Central memory CD4-positive, alpha-beta T cell (primary cell): ENCODE data around the gene SCGB3A1.

Source experiments
- DNase-seq: peaks from one replicate; pipeline ENCODE4 v3.0.0; 2022

Gene SCGB3A1

DNA sequence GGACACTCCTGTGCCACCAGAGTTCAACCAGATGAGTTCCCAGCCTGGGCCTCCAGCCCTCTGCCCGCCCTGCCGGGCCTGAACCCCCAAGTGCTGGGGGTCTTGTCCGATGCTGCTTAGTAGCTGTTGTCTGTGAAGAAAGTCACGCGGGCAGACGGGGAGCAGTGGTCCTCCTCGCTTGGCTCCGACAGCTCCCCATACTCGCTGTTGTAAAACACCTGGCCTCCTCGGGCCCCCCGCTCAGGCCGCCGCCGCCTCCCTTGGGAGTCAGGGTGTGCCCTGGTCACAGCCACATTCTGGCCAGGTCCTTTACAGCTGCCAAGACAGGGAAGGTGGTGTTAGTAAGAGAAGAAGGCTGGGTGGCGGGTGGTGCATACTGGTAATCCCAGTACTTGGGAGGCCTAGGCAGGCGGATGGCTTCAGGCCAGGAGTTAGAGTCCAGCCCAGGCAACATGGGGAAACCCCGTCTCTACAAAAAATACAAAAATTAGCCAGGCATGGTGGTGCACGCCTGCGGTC is 11.8 kb upstream of the SCGB3A1 start:
- DNase-seq = no peak

DNA sequence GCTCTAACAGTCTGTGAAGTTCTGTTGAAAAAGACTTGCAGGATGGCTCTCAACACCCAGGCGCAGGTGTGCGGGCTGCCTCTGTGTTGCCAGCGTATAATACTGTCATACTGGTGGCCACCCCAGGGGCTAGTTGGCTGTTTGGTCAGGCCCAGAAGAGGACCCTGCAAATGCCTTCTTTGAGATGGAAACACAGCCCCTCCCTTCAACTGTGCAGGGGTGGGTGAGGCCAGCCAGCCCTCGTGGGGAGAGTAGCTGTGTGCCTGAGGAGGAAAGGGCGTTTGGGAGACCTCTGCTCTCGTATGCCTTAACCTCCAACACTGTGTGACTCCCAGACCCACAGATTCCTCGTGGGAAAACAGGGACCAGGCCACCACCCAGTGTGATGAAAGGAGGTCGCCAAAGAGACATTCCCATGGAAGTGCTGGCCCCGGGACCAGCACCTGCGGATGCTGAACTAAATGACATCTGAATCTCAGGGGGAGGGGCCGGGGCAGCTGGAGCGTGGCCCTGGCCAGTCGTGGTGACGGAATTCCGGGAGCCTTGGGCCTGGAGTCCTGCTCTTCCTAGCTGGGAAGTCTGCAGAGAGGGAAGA is 11.3 kb upstream of the SCGB3A1 start:
- DNase-seq = no peak

DNA sequence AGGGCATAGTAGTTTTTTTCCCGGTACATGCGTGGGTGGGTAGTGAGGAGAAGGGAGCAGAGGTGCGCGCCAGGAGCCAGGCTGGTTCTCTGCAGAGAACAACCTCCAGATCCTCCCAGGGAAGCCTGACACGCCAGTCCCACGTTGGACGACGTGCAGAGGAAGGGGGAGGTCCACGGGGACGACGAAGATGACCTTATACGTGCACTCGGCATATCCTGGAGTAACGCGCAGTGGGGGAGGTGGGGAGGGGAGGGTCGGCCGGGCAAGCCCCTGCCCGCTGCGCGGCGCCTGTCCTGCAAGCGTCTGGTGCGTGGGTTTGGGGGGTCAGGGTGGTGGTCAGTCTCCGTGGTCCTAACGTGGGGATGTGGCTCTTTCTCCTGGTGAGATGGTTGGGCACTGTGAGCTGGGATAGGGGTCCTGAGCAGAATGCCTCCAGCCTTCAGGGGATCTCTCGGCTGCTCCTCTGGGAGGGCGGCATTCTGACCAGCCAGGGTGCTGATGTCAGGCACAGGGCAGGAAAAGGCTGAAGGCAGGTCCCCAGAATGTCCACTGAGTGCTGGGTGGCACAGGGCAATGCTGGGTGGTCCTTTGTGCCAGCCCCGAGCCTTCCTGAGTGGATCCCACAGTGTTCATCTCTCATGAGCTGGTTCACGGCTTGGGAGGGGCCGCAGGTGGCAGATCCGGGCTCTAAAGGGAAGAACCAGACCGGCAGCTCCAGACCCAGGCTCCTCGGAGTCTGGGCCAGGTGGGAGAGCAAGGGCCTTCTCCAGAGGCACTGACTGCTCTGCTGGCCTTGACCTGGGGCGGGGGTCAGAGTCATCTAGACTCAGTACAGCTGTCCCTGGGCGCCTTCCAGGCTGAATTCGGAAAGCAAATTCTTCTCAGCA is 10.5 kb upstream of the SCGB3A1 start:
- no peak for DNase-seq

DNA sequence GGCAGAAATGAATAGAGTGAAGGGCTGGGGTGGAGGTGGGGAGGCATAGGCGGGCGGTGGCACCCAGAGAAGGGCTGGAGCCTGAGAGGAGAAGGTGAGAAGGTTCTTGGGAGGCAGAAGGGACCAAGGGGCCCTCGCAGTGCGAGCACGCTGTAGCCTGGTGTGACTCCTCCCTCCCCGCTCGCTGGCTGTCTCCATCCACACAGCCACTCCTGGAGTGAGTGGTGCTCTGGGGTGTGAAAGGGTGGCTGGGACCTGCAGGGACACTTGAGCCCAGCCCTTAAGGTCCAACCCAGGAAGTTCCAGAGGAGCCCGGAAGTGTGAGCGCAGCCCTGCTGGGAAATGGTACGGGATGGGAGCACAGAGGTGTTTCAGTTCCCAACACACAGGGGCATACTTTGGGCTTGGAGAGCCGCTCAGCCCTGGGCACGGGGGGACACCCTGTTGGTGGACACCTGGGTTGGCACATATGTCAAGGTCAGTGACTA is 9.3 kb upstream of the SCGB3A1 start:
- no peak for DNase-seq

DNA sequence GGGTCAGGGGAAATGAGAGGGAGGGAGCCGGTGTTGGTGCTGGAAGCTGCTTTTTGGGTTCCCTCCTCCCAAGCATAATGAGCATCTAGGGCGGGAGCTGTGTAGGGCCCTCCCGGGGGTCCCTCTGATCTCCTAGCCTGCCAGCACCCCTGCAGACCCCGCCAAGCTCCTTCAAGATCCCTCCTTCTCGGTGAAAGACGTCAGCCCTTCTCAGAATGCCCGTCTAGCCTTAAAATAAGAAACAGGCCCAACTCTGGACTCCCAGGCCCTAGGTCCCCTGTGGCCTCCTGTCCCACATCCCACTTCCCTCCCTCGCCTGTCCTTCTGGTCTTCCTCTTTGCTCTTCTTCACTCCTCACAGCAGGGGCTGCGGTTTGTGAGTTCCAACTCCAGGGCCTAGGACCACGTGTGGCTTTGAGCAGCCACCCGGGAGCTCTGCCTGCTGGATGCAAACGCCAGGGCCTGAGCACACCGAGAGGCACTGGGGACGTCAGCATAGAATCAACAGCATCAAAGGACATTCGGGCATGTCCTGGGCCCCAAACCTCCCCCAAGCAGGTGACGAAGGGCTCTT is 8.8 kb upstream of the SCGB3A1 start:
- DNase-seq = no peak

DNA sequence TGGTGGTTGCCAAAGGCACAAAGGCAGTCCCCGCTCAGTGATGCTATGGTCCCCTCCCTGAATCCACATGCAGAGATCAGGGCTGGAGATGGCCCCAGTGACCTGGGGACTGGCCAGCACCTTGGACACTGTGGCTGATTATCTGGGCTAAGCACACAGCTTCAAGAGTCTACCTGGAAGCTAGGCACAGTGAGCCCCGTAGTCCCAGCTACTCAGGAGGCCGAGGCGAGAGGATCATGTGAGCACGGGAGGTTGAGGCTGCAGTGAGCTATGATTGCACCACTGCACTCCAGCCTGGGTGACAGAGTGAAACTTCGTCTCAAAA is 8.3 kb upstream of the SCGB3A1 start:
- no peak for DNase-seq

DNA sequence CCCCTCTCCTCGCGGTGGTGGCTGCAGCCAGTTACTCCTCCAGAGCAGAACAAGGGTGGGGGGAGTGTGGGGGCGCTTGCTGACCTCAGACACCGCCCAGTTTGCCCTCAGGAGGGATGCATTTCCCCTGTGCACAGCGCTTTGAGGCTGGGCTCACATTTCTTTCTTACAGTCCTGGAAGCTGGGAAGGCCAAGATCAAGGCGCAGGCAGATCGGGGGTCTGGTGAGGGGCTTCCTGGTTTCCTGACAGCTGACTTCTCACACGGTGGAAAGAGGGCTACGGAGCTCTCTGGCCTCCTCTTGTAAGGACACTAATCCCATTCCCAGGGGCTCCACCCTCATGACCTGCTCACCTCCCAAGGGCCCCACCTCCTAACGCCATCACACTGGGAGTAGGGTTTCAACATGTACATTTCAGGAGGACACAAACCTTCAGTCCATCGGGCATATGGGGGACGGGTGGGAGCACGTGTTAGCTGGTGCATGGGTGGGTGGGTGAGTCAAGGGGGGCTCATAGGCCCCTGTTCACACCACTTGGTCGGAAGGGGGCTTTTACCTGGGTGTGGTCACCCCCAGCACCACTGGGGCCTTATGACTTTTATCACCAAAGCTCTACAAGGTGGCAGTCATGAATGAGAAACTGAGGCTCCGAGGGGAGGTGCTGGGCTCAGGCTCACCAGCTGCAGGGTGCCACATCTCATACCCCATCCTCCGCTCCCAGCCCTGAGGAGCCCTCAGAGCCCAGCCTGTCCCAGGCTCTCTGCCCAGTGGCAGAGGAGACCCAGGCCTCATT is 7.7 kb upstream of the SCGB3A1 start:
- no peak for DNase-seq

DNA sequence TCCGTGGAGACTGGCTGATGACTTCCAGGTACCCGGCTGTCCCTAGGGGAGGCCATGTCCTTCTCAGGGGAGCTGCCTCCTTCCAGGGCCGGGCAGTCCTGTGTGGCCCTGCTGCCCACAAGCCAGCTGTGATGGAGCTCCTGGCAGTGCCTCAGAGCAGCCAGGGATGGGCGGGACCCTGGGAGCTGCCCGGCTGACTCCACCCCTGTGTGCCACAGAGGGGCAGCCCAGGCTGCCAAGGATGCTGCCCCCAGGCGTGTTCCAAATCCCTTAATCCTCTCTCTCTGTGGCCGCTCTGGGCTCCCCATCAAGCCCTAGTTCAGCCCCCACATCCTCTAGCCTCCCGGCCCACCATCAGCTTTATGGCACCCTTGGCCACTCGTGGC is 7.0 kb upstream of the SCGB3A1 start:
- no peak for DNase-seq

DNA sequence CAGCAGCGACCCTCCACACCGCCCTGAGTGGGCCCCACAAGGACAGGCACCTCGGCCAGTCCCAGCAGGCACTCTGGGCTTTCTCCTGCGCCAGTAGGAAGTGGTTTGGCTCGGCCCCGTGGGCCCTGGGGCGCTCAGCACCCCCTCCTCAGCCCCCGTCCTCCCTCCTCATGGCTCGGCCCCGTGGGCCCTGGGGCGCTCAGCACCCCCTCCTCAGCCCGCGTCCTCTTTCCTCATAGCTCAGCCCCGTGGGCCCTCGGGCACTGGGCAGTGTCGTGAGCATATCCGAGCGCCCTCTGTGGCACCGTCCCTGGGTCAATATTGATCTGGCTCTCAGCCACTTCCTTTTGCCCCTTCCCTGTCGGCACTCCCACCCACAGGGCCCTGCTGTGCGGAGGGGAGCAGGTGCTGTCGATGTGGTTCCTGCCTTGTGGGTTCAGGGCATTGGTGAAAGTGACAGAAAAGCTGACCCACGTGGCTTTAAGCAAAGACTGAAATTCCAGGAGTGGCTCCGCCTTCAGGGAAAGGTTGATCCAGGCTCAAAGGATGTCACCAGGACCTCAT is 5.5 kb upstream of the SCGB3A1 start:
- no peak for DNase-seq

DNA sequence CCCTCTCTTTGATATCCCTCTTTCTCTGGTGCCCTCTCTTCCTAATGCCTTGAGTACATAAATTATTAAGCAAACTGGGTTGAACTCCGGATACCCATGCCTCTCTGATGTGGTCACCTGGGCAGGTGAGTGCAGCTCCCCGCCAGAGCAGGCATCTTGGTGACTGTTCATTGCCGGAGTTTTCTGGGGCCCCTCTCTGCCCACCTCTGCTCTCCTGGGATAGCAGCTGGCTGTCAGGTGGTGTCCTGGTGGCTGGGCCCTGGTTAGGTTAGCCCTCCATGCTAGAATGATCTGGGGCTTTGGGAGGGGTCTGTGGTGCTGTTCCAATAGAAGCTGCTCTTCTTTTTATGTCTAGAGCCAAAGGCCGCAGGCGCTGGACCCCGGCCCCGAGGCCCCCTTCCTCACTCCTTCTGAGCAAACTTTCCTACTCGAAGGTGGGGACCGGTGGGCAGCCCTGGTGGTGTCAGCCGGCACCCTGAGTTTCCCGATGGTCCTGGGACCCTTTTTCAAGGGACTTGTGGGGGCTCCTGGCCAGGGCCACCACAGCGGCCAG is 4.9 kb upstream of the SCGB3A1 start:
- no peak for DNase-seq

DNA sequence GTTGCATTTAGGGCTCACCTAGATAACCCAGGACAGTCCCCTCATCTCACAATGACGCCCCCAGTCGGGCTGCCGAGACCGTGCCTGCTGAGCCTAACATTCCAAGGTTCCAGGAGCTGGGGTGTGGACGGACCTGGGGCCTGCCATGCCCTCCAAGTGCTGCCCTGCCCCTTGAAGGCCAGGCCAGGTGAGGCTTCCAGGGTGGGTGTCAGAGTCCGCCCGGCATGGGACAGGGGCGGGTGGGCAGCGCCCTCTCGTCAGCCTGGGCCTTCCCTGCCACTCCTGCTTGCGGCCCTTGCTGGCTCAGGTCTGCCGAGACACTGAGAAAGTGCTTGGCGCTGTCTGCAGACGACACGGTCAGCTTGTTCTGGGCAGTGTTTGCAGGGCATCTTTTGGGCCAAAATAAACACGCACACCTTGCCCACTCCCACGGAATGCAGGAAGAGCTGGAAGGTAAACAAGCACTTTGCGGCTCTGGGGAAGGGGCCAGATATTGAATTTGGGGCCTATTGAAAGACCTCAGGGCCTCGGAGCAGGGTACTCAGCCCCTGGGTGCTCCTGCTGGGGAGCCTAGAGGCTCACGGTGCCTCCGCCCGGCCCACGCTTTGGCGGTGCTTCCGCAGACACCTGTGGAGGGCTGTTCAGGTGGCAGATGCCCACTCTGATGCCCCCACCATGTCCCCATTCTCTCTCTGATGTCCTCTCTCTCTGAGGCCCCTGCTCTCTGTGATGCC is 4.2 kb upstream of the SCGB3A1 start:
- no peak for DNase-seq

DNA sequence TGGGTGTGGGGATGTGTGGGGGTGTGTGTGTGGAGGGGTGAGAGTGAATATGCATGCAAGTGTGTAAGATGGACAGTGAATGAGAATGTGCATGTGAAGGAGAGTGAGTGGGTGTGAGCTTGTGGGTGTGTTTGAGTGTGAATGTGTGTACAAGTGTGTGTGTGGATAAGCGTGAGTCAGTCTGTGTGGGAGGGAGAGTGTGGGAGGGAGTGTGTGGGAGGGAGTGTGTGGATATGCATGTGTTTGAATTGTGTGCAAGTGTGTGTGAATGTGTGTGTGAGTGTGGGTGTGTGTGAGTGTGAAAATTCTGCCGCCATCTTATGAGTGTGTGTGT is 3.7 kb upstream of the SCGB3A1 start:
- DNase-seq = no peak

DNA sequence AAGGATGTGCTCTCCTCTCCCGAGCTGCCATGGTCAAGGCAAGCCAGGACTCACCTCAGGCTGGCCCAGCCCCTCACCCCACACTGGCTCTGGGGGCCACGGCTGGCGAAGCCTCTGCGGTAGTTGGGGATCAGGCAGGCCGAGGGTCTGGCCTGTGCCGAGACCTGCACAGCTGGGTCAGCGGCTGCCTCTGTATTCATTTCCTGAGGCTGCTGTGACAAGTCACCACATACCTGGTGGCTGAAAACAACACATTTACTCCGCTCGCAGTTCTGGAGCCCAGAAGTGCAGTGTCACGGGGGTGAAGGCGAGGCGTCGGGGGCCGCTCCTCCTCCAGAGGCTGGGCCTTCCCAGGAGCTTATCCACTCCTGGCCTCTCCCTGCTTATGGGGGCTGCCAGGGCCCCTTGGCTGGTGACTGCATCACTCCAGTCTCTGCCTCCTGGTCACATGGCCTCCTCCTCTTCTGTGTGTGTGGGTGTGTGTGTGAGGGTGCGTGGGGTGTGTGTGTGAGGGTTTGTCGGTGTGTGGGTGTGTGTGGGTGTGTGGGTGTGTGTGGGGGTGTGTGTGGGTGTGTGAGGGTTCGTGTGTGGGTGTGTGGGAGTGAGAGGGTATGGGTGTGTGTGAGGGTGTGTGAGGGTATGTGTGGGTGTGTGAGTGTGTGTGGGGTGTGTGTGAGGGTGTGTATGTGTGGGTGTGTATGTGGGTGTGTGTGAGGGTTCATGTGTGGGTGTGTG is 3.2 kb upstream of the SCGB3A1 start:
- DNase-seq = no peak

DNA sequence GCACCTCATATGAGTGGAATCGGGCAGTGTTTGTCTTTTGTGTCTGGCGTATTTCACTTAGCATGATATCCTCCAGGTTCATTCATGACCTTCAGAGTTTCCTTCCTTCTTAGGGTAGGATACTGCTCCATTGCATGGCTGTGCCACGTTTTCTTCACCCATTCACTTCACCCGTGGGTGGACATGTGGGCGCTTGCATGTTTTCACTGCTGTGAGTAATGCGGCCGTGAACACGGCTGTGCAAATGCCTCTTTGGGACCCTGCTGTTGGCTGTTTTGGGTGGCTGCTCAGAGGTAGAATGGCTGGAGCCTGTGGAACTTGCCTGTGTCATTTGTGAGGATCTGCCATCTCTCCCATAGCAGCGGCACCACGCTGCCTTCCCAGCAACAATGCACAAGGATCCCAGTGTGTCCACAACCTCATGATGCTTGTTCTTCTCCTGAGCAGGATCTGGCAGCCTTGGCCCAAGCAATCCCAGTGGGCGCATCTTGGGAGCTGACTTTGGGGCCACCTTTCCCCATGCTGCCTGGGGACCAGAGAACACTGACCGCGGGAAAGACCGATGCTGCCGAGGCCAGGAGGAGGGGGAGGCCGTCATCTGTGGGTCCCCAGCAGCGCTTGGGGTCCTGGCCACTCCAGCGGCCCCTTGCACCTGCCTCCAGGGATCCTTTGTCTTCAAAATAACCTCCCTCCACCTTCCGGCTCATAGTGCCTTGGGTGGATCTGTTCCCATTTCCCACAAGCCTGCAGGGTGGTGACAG is 2.3 kb upstream of the SCGB3A1 start:
- DNase-seq = no peak

DNA sequence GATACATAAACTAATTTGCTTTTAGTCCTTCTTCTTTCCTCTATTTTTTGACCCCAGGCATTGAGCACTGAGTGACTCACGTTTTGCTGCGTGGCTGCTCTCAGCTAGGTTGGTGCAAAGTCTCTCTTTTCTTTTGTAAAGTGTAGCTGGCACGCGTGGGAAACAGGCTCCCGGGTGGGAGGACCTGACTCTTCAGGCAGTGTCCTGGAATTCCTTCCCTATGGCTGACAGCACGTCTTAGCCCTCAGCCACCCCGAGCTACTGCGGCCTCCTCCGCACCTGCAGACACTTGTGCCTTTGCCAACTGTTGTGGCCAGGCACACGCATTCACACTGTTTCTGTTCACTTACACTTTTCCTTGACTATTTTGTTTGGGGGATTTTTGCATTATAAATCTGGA is 877 bp upstream of the SCGB3A1 start:
- no peak for DNase-seq

DNA sequence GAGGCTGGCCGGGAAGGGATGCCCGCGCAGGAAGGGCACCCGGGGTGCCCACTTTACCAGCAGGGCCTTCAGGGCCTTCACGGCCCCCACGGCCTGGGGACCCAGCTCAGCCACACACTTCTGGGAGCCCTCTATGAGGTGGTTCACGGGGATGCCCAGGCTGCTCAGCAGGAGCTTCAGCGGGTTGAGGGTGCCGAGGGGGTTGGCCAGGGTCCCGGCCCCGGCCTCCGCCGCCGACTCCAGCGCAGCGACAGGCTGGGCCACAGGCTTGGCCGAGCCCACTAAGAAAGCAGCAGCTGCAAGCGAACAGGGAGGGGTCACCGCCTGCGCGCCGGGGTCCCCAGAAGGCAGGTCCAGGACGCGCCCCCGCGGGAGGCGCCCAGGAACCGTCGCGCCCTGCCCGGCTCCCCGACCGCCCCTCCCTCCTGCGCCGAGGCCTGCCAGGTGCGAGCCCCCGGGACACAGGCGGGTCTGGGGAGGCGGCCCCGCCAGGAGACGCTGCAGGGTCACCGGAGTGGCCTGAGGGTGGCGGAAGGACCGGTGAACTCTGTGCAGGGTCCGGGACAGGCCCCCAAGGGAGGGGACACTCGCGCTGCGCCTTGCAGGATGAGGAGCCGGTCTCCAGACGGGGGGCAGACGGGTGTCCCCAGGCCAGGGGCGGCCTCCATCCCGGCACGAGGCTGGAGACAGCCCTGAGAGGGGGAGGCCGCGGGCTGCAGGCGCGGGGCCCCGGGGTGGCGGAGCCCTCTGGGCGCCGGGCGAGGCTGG is 572 bp downstream of the SCGB3A1 start:
- no peak for DNase-seq

DNA sequence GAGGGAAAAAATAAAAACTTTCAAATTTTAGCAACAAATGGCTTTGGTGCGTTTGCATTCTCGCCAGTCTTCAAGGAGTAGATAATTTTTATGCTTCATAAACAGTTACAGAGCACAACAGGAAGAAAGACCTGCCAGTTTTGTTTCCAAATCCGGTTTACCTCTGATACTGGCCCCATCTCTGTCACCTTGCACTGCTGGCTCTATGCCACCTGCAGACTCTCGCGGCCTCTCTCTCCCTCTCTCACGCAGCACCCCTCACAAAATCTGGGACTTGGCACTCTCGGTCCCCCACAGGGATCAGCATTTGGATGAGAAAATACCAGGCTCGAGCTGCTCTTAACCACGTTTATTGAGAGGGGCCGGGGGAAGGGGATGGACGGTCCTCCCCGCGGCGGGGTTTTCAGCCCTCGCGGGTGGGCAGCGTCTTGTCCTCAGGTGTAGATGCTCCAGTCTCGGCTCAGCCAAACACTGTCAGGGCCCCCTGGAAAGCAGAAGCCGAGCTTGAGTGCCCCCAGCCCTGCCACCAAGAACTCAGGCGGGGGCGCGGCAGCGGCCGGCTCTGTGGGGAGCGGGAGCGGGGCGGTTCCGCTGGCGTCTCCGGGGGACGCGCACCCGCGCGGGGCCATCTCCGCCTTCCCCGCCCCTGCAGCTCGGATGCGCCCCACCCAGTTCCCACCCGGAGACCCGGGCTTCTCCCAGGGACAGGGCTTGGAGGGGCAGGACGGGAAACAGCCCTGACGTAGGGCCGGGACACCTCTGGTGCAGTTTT is 1.3 kb downstream of the SCGB3A1 start:
- DNase-seq = no peak

DNA sequence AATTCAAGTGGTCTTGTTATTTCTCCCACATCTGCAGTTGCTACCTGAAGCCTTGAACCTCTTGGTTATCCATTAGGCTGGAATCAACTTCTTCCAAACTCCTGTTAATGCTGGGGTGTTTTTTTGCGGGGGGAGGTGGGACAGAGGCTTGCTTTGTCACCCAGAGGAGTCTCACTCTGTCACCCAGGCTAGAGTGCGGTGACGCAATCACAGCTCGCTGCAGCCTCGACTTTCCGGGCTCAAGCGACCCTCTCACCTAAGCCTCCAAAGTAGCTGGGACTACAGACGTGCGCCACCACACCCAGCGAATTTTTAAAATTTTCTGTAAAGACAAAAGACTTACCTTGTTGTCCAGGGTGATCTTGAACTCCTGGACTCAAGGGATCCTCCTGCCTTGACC is 4.4 kb downstream of the SCGB3A1 start:
- DNase-seq = no peak

DNA sequence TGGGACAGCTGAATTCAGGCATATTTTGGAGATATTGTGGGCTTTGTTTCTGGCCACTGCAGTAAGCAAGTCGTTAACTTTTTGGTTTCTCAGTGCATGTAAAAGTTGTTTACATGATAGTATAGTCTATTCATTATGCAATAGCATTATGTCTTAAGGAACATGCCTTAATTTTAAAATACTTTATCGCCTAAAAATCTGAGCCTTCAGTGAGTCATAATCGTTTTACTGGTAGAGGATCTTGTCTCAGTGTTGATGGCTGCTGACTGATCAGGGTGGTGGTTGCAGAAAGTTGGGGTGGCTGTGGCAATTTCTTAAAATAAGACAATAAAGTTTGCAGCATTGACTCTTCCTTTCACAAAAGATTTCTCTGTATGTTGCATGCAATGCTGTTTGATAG is 5.1 kb downstream of the SCGB3A1 start:
- DNase-seq = no peak
